Natural killer cell (primary cell): ENCODE results near the gene RGS6. TPM values are rescaled to one million over a fixed set of nuclear protein-coding genes. Genes with fewer than 3 reads are reported as not detected.

Source experiments
- ATAC-seq, 3 donors: fragments of 150-1000 bp in 2 of 3; fragments of 200-7000 bp in 1 of 3; cut with Tn5 transposase; 1 replicate in 1 of 3; 2 replicates in 2 of 3; pipeline ENCODE4 v1.10.0; 2021; ENCODE audit warnings: mild to moderate bottlenecking in 2 of 3, moderate library complexity in 2 of 3
- DNase-seq, 2 donors: peaks; one replicate each; pipeline versions ENCODE4 v3.0.0 to v3.0.0-alpha.2; 2013 to 2021; ENCODE audit warnings: mixed read lengths in 1 of 2
- H3K27ac ChIP-seq: one replicate; pipeline ENCODE4 v1.5.1; 2013; ENCODE audit warnings: mild to moderate bottlenecking, low read length
- H3K27me3 ChIP-seq: one replicate; pipeline ENCODE4 v1.6.1; 2013; ENCODE audit warnings: low read length; ENCODE audit not compliant: control insufficient read depth, insufficient read depth
- H3K36me3 ChIP-seq: one replicate; pipeline ENCODE4 v1.6.1; 2013; ENCODE audit warnings: low read length; ENCODE audit not compliant: control insufficient read depth, insufficient read depth
- H3K4me1 ChIP-seq: one replicate; pipeline ENCODE4 v1.6.1; 2013; ENCODE audit warnings: low read length; ENCODE audit not compliant: control insufficient read depth, insufficient read depth
- H3K4me3 ChIP-seq: one replicate; pipeline ENCODE4 v1.5.1; 2013; ENCODE audit warnings: low read length
- H3K9me3 ChIP-seq: one replicate; pipeline ENCODE4 v1.6.1; 2013; ENCODE audit warnings: low read length; ENCODE audit not compliant: control insufficient read depth, insufficient read depth
- H3K27ac Mint-ChIP-seq, 2 donors: one replicate each; pipeline ENCODE4 v1.8.0; 2022; ENCODE audit warnings: mild to moderate bottlenecking in 2 of 2, mixed read lengths in 2 of 2, moderate library complexity in 1 of 2
- H3K27me3 Mint-ChIP-seq, 2 donors: one replicate each; pipeline ENCODE4 v1.8.0; 2022; ENCODE audit warnings: low read depth in 2 of 2, mixed read lengths in 2 of 2
- H3K36me3 Mint-ChIP-seq: one replicate; pipeline ENCODE4 v1.8.0; 2022; ENCODE audit warnings: mixed read lengths
- H3K4me1 Mint-ChIP-seq, 2 donors: one replicate each; pipeline ENCODE4 v1.8.0; 2022; ENCODE audit warnings: mixed read lengths in 2 of 2
- H3K4me3 Mint-ChIP-seq: one replicate; pipeline ENCODE4 v1.8.0; 2022; ENCODE audit warnings: mild to moderate bottlenecking, moderate library complexity, mixed read lengths
- H3K9me3 Mint-ChIP-seq, 2 donors: one replicate each; pipeline ENCODE4 v1.8.0; 2022; ENCODE audit warnings: mixed read lengths in 2 of 2
- WGBS: methylation state at CpG from one replicate; pipeline ENCODE4 v1.1.7; 2013; ENCODE audit warnings: missing lambda C conversion rate; ENCODE audit not compliant: insufficient coverage; 5-methylcytosine and 5-hydroxymethylcytosine counted together
- intact Hi-C: fragments of 100-400 bp; cut with micrococcal nuclease; formaldehyde crosslinking; loops from one replicate; pipeline ENCODE4 v1.14.2; 2022
- total RNA-seq, 4 donors: library from RNA; stranded (reverse); fragments of 120-200 nt in 1 of 4; gene quantifications; one replicate each; pipeline versions ENCODE4 v1.2.3 to v1.2.4, GENCODE V29; 2013 to 2022
- TF ChIP-seq, protein P1 (sequence below): fragments of 200-600 bp; IDR thresholded peaks from one replicate; pipeline ENCODE4 v1.8.0; 2022; ENCODE audit warnings: antibody characterized with exemption

The RGS6 gene
- total RNA-seq, 3 donors from 2014 or later (not counting 1 experiment from before 2014, with no cell fraction given): 0.75 to 1.4 TPM; not detected in 1

DNA sequence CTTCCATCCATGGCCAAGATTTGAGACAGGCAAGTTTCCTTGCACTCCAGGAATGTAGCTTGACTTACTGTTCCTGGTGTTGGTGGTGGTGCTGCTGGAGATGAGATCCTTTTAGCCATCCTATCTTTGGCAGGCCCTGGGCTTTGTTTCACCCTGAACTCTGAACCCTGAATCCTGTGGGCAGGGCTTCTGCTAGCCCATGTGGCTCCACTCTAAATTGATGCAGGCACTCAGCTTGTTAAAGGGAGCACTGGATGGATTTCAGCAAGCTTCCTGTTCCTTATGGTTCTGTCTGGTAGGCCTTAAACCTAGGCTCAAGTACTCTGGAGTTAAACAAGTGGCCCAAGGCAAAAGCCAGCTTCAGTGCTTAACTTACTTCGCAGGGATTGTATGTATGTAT is 138.2 kb downstream of the RGS6 start:
- TF ChIP-seq, protein P1, sequence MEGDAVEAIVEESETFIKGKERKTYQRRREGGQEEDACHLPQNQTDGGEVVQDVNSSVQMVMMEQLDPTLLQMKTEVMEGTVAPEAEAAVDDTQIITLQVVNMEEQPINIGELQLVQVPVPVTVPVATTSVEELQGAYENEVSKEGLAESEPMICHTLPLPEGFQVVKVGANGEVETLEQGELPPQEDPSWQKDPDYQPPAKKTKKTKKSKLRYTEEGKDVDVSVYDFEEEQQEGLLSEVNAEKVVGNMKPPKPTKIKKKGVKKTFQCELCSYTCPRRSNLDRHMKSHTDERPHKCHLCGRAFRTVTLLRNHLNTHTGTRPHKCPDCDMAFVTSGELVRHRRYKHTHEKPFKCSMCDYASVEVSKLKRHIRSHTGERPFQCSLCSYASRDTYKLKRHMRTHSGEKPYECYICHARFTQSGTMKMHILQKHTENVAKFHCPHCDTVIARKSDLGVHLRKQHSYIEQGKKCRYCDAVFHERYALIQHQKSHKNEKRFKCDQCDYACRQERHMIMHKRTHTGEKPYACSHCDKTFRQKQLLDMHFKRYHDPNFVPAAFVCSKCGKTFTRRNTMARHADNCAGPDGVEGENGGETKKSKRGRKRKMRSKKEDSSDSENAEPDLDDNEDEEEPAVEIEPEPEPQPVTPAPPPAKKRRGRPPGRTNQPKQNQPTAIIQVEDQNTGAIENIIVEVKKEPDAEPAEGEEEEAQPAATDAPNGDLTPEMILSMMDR: no peak
- no peaks in the 10 kb centered on the region for H3K27me3 ChIP-seq
- no peak overlapping the region for H3K27ac ChIP-seq
- intact Hi-C loops: no loop called here
- Mint-ChIP-seq H3K27ac (no peak overlapping the region), H3K4me1 (no peaks in the 10 kb centered on the region), H3K36me3 (no peaks in the 10 kb centered on the region), H3K27me3 (peaks cover 0 to 8% of the 10 kb centered on the region in 2 donors), H3K9me3 (no peaks in the 10 kb centered on the region), H3K4me3 (no peak overlapping the region)
- ATAC-seq (no peak), DNase-seq (no peak)
- no peaks in the 10 kb centered on the region for H3K36me3 ChIP-seq
- H3K9me3 ChIP-seq: no peaks in the 10 kb centered on the region
- WGBS: 100% methylated on average over 1 of the region's 1 CpG
- H3K4me1 ChIP-seq: no peaks in the 10 kb centered on the region
- no peak overlapping the region for H3K4me3 ChIP-seq

GRCh38 chr14:72075649-72076334 is 143.6 kb downstream of the RGS6 start:
- H3K9me3 Mint-ChIP-seq: no peaks in the 10 kb centered on the region
- WGBS: 95% methylated on average over 6 of the region's 9 CpGs
- no peaks in the 10 kb centered on the region for H3K4me1 Mint-ChIP-seq

DNA sequence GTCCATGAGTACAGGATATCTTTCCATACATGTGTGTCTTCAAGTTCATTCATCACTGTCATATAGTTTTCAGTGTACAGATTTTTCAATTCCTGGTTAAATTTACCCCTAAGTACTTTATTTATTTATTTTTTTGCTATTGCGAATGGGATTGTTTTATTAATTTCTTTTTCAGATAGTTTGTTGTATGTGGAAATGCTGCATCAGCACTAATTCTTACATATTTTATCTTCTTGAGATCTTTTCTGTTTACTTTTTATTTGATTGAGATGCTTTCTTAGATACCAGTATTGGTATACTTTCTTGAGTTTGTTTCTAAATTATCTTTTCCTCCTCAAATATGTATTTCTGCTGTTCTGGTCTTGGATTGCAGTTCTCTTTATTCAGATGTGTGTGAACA is 148.9 kb downstream of the RGS6 start:
- peaks cover 18 to 39% of the 10 kb centered on the region in 2 donors for H3K27me3 Mint-ChIP-seq
- Histone ChIP-seq H3K4me3 (no peak overlapping the region), H3K9me3 (no peaks in the 10 kb centered on the region), H3K36me3 (no peaks in the 10 kb centered on the region), H3K27me3 (no peaks in the 10 kb centered on the region), H3K4me1 (no peaks in the 10 kb centered on the region), H3K27ac (no peak overlapping the region)
- no CpG with 5 or more reads among the region's 1 CpG for WGBS
- intact Hi-C loops: no loop called here
- no peaks in the 10 kb centered on the region for H3K9me3 Mint-ChIP-seq
- no peak overlapping the region for H3K27ac Mint-ChIP-seq
- no peaks in the 10 kb centered on the region for H3K4me1 Mint-ChIP-seq
- TF ChIP-seq, protein P1: no peak
- no peak for ATAC-seq
- H3K36me3 Mint-ChIP-seq: no peaks in the 10 kb centered on the region
- no peak overlapping the region for H3K4me3 Mint-ChIP-seq
- DNase-seq: no peak

More at GRCh38 chr14:72075649-72076334, 143.6 kb downstream of the RGS6 start:
- Mint-ChIP-seq H3K36me3 (no peaks in the 10 kb centered on the region), H3K27me3 (peaks cover 9 to 22% of the 10 kb centered on the region in 2 donors), H3K4me3 (no peak overlapping the region), H3K27ac (no peak overlapping the region)
- intact Hi-C loops: no loop called here
- Histone ChIP-seq H3K36me3 (no peaks in the 10 kb centered on the region), H3K9me3 (no peaks in the 10 kb centered on the region), H3K4me3 (no peak overlapping the region), H3K27ac (no peak overlapping the region), H3K4me1 (no peaks in the 10 kb centered on the region), H3K27me3 (no peaks in the 10 kb centered on the region)
- no peak for ATAC-seq
- TF ChIP-seq, protein P1: no peak
- no peak for DNase-seq

DNA sequence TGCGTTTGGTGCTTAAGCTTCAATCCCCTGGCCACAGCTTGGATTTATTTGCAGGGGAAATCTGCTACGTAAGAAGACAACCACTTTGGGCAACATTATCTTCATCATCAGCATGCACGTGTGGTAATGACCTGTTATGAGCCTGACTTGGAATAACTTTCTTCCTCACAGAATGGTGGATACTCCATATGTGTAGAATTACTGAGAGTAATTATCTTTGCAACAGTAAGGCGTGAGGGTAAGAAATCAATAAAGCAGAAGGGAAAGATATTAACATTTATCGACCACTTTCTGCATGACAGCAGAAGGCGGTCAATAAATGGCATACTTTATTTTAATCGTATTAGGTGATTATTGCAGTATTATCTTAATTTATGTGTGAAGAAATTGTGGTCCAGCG is 152.7 kb downstream of the RGS6 start:
- WGBS: 88% methylated on average over 7 of the region's 8 CpGs
- no peak overlapping the region for H3K27ac Mint-ChIP-seq
- peaks cover 17 to 35% of the 10 kb centered on the region in 2 donors for H3K27me3 Mint-ChIP-seq

More for the DNA sequence above, 152.7 kb downstream of the RGS6 start:
- H3K36me3 Mint-ChIP-seq: no peaks in the 10 kb centered on the region
- Histone ChIP-seq H3K4me1 (no peaks in the 10 kb centered on the region), H3K4me3 (no peak overlapping the region), H3K27me3 (no peaks in the 10 kb centered on the region), H3K27ac (no peak overlapping the region), H3K9me3 (no peaks in the 10 kb centered on the region), H3K36me3 (no peaks in the 10 kb centered on the region)
- no peaks in the 10 kb centered on the region for H3K9me3 Mint-ChIP-seq
- no peak for ATAC-seq
- no peak for DNase-seq
- TF ChIP-seq, protein P1: no peak
- intact Hi-C loops: no loop called here
- no peaks in the 10 kb centered on the region for H3K4me1 Mint-ChIP-seq
- no peak overlapping the region for H3K4me3 Mint-ChIP-seq
